HG03025 (cell line): Measurements from ENCODE around the gene CHN2.
"Not testable (repeated sequence)": the region's sequence is repeated elsewhere in the genome, so short reads cannot be mapped to it uniquely, and the experiment has no call there.

ENCODE experiments used
- ATAC-seq: cut with Tn5 transposase; IDR thresholded peaks from one replicate; pipeline ENCODE4 v1.9.1; 2021; ENCODE audit warnings: mild to moderate bottlenecking, moderate library complexity; ENCODE audit not compliant: unreplicated experiment, low FRiP score

Gene CHN2

GRCh38 chr7:29254591-29254990, 60.0 kb downstream of the CHN2 start:
- no peak for ATAC-seq

- no peak for ATAC-seq
Observed at GRCh38 chr7:29255199-29255878, 60.8 kb downstream of the CHN2 start.

GRCh38 chr7:29255906-29256692, 61.5 kb downstream of the CHN2 start:
- no peak for ATAC-seq

- no peak for ATAC-seq
Observed at GRCh38 chr7:29256693-29257002, 62.1 kb downstream of the CHN2 start.

- no peak for ATAC-seq
Observed at GRCh38 chr7:29258951-29259350, 64.4 kb downstream of the CHN2 start.

- ATAC-seq, result no peak
Observed at GRCh38 chr7:29262191-29262917, 67.8 kb downstream of the CHN2 start.

- ATAC-seq, result not testable (repeated sequence)
Observed at GRCh38 chr7:29263601-29264207, 69.1 kb downstream of the CHN2 start.

GRCh38 chr7:29265208-29265923, 70.8 kb downstream of the CHN2 start:
- ATAC-seq, result no peak

- no peak for ATAC-seq
Observed at GRCh38 chr7:29269935-29270334, 75.4 kb downstream of the CHN2 start.

- no peak for ATAC-seq
Observed at GRCh38 chr7:29270594-29271318, 76.2 kb downstream of the CHN2 start.

- ATAC-seq, result no peak
Observed at GRCh38 chr7:29271319-29271658, 76.7 kb downstream of the CHN2 start.

- no peak for ATAC-seq
Observed at GRCh38 chr7:29272057-29272456, 77.5 kb downstream of the CHN2 start.

- no peak for ATAC-seq
Observed at GRCh38 chr7:29274146-29275017, 79.8 kb downstream of the CHN2 start.

GRCh38 chr7:29275018-29275318, 80.4 kb downstream of the CHN2 start:
- ATAC-seq, result no peak

GRCh38 chr7:29275493-29275892, 80.9 kb downstream of the CHN2 start:
- ATAC-seq, result no peak

- no peak for ATAC-seq
Observed at GRCh38 chr7:29276199-29276598, 81.6 kb downstream of the CHN2 start.

GRCh38 chr7:29276806-29277205, 82.2 kb downstream of the CHN2 start:
- ATAC-seq, result no peak

- no peak for ATAC-seq
Observed at GRCh38 chr7:29277436-29278215, 83.1 kb downstream of the CHN2 start.
